Limb (tissue), 2 donors: ENCODE measurements around the gene ASB7.

Source experiments
- DNase-seq, 2 donors: peaks; one replicate each; pipeline ENCODE4 v3.0.0-alpha.2; 2016; ENCODE audit errors: extremely low spot score in 2 of 2

Gene ASB7

GRCh38 chr15:100596792-100597191 lies 5.6 kb upstream of the ASB7 start:
- DNase-seq: peak in 1 of 2 donors; percentile 29

GRCh38 chr15:100597862-100598261 lies 4.5 kb upstream of the ASB7 start:
- DNase-seq: no peak

DNA sequence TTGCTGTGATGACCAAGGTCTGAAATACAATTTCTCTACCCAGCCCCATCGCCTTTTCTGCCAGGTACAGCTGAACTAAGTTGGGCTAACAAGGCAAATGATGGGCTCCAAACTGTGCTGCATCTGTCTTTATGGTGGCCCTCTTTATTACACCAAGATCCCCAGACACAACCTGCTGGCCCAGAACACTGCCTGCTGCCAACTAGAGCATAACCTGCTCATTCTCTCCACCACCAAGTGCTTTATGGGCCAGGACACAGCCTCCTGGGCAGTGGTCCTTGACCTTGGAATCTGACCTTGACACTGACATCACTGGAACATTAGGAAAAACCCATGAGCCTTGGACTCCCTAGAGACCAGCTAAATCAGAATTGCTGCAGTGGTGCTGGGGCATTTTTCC lies 3.7 kb upstream of the ASB7 start:
- no peak for DNase-seq

- DNase-seq: no peak
Observed at GRCh38 chr15:100601163-100601562, 1.2 kb upstream of the ASB7 start.

GRCh38 chr15:100601617-100602063 lies 749 bp upstream of the ASB7 start:
- DNase-seq: no peak

DNA sequence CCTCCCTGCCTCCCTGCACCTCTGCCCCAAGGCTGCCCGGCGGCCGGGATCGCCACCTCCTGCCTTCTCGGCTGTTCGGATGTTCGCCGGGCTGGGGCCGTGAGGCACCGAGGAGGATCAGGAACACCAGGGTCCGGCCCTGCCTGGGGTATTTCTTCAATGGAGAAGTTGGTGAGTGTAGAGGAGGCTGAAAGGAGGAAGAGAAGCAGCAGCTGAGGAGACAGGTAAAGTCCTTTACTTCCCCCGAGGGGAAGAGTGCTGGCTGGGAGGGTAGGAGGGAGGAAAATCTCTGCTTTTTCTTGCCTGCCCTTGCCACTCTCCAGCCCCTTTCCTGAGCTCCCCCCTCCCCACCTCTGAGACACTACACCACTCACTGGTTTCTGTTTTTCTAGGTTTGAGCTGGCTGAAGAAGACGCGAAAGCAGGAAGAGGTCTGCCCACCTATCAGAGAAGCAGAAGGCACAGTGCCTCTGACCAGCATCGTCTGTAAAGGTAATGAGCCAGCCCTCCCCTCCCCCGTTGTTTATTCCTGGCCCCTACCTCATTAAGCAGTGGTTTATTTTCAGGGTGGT lies 519 bp downstream of the ASB7 start:
- DNase-seq: no peak

DNA sequence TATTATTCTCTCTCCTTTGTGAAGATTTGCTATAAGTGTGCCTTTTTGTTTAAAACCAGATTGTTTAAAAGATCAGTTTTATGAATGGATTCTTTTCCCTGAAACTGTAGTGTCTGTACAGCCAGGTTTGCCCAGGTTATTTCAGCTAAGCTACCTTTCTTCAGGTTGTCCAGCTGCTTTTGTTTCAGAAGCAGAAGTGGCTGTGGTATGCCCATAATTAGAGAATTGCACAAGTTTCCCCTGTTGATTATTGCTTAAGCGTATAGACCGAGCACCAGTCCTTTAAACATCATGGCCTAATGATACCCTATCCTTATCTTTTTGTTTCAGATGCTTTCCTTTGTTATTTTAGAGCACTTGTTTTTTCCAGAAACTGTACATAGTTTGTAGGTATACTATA lies 10.2 kb downstream of the ASB7 start:
- DNase-seq: no peak

- no peak for DNase-seq
Observed at GRCh38 chr15:100613208-100613607, 10.8 kb downstream of the ASB7 start.

GRCh38 chr15:100614336-100614735 lies 11.9 kb downstream of the ASB7 start:
- DNase-seq: no peak

GRCh38 chr15:100614918-100615317 lies 12.5 kb downstream of the ASB7 start:
- no peak for DNase-seq

DNA sequence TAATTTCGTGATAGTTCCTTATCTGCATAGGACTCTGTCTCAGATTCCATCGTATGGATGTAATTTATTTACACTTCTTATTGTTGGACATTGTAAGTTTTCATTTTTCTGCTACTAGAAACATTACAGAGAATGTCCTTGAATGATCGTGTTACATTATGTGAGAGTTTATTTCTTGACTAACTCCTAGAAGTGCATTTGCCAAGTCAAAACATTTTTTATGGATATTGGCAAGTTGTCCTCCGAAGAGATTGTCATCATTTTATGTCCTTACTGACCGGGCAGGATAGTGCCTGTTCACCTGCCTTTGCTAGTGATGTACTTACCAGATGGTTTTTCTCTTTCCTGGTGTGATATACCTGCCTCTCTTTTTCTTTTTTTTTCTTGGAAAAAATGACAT lies 13.4 kb downstream of the ASB7 start:
- no peak for DNase-seq

DNA sequence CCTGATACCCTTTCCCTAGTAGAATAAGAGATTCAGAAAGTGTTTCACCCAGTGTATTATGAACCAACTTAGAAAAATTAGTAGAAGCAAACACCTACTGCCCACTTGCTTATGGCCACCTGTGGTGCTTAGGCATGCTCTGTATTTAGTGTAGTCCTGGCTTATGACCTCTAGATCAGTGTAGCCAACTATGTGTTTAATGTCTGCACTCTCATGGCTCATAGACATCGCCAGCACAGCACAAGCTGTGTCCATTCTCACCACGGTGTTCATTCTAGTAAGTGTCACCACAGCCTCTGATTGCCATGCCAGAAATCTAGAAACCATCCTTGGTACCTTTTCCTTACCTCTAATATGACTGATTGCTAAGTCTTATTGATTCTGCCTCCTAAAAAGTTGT lies 14.3 kb downstream of the ASB7 start:
- no peak for DNase-seq

DNA sequence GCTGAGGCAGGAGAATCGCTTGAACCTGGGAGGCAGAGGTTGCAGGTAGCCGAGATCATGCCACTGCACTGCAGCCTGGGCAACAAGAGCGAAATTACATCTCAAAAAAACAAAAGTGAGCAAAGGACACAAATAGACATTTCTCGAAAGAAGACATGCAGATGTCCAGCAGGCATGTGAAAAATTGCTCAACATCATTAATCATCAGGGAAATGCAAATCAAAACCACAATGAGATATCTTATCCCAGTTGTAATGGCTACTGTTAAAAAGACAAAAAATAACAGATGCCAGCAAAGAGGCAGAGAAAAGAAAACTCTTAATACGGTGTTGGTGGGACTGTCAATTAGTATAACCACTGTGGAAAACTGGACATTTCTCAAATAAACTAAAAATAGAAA lies 20.9 kb downstream of the ASB7 start:
- no peak for DNase-seq

DNA sequence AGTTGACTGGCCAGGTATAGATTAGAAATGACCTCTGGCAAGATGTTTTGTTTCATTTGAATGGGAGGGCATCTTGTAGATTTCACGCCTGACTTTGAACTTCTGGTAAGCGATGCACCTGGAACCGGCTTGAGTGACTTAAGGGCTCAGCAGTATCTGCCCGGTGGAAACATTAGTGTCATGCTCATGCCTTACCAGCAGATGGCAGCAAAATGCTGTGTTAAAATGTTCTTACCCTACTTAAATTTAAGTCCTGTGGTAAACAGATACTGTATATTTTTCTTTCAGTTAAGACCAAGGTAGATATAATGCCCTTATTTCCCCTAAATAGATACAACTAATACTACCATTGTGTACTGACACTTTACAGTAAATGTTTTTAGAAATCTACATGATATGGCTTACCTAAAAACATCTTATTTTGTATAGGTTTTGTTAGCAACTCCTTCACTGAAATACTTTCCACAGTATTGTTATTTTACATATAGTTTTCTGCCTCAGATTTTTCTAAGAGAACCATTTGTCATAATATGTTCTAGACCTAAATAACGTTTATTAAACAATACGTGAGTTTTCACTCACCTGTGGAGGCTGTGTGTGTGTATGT lies 25.5 kb downstream of the ASB7 start:
- peak; percentile 74 to 86 for DNase-seq

DNA sequence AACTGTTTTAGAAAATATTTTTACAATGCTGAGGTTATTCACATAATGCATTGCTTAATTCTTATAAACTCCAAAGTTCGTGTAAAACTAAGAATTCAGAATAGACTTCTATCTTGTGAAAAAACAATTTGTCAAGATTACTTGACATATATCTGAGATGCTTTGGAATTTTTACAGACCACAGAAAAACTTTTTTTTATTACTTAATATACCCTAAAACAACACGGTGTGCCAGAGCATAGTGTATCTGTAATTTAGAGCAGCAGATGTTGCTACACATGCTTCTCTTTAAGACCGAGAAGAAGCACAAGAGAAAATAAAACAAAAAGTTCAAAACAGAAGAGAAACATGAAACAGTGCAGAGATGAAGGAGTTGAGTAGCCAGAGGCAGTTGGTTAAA lies 26.4 kb downstream of the ASB7 start:
- no peak for DNase-seq

DNA sequence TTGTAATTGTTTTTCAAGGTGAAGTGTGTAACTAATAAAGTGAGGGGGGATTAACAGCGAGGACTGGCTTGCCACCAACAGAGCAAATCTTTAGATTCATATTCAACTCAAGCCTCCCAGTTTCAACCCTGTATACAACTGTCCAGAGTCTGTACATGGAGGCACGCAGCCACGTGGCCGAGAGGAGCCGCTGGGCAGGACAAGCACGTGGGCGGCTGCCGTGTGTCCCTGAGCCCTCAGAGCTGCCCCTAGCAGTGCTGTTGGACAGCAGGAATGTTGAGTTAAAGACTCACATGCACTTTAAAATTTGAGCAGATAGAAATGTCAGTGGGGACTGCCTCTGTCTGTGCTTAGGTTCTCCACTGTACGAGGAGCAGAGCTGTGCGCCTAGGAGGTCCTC lies 29.4 kb downstream of the ASB7 start:
- DNase-seq: no peak

GRCh38 chr15:100633763-100634075 lies 31.3 kb downstream of the ASB7 start:
- DNase-seq: no peak

DNA sequence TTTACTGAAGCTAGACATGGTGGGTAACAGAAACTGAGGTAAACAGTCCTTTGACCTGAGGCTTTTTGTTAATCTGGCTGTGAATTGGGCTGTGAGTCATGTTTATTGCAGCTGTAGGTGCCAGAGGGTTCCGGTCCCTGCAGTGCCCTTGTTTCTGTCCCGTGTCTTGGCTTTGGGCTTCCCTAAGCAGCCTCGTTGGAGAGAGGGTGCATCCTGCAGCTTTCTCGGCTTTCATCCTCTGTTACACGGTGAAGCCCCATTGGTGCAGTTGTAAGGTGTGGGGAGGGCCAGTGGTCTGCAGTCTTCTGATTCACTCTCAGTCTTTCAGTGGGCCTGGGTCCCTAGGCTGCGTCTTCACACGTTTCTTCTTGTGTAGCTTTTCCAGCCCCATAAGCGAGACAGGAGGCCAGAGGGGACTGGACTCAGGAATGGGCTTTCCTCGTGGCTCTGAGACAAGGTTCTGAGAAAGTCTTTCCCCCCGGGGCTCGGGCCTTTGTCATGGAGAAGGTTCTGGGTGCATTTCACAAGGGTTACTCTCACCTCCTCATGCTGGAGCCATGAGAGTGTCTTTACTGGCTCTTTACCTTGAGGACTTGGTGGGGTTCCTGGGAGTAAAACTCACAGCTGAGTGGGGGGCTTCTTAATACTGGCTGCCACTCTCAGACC lies 33.1 kb downstream of the ASB7 start:
- no peak for DNase-seq

GRCh38 chr15:100638177-100638730 lies 35.9 kb downstream of the ASB7 start:
- no peak for DNase-seq

- DNase-seq: no peak
Observed at GRCh38 chr15:100642213-100642949, 40.0 kb downstream of the ASB7 start.

DNA sequence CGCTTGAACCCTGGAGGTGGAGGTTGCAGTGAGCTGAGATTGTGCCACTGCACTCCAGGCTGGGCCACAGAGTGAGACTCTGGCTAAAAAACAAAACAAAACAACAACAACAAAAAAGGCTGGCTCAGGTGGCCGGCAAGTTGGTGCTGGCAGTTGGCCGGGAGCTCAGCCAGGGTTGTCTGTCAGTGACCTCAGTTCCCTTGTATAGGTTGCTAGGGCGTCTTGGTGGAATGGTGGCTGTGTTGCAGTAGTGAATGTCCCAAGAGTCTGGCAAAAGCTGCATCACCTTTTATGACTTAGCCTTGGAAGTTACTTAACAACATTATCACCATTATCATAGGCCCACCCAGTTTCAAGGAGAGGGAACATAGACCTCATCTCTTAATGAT lies 40.6 kb downstream of the ASB7 start:
- no peak for DNase-seq

- DNase-seq: no peak
Observed at GRCh38 chr15:100645671-100646070, 43.3 kb downstream of the ASB7 start.
